ENCODE data around the gene SCRG1. TPM values are rescaled to one million over a fixed set of nuclear protein-coding genes. Genes with fewer than 3 reads are reported as not detected.
A peak's percentile ranks its signal among the peaks of the same experiment; 100 is the strongest.

The SCRG1 gene
- total and polyA plus RNA-seq, 9 donors = 1.4 to 9.9 (median 3.3) TPM

DNA sequence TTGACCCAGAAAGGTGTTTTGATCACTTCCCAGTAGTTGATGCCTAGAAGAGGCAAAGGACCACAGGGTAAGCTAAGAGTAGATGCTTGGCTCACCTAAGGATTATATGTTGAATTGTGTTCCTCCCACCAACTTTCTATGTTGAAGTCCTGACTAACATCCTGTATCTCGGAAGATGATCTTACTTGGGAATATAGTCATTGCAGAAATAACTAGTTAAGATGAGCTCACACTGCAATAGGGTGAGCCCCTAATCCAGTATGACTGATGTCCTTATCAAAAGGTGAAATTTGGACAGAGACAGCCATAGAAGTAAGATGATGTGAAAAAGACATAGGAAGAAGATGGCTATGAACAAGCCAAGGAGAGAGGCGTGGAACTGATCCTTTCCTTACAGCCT lies 61.5 kb downstream of the SCRG1 start:
- no peaks in the 10 kb centered on the region for H3K27me3 ChIP-seq (ENCODE audit: control insufficient read depth, insufficient read depth, low read length)
- no CpG with 5 or more reads among the region's 2 CpGs for WGBS (ENCODE audit: insufficient coverage)
- peaks cover 11% of the 10 kb centered on the region for H3K4me1 ChIP-seq (ENCODE audit: control insufficient read depth, insufficient read depth, low read length)
- H3K4me3 ChIP-seq (ENCODE audit: low read length) = no peak overlapping the region
- H3K9me3 ChIP-seq (replicated peaks; ENCODE audit: control insufficient read depth, low read depth, low read length) = no peaks in the 10 kb centered on the region
- no peak for DNase-seq
- H3K27ac ChIP-seq (ENCODE audit: low read length) = no peak overlapping the region
- peaks cover 3% of the 10 kb centered on the region for H3K36me3 ChIP-seq (ENCODE audit: control insufficient read depth, insufficient read depth, low read length)

GRCh38 chr4:173334891-173335752 lies 63.8 kb downstream of the SCRG1 start:
- Histone ChIP-seq H3K4me3 (ENCODE audit: low read length) (peak overlapping the region; percentile 98), H3K9me3 (replicated peaks; ENCODE audit: control insufficient read depth, low read depth, low read length) (no peaks in the 10 kb centered on the region), H3K36me3 (ENCODE audit: control insufficient read depth, insufficient read depth, low read length) (peaks cover 8% of the 10 kb centered on the region), H3K27me3 (ENCODE audit: control insufficient read depth, insufficient read depth, low read length) (no peaks in the 10 kb centered on the region), H3K4me1 (ENCODE audit: control insufficient read depth, insufficient read depth, low read length) (peaks cover 11% of the 10 kb centered on the region), H3K27ac (ENCODE audit: low read length) (peak overlapping the region; percentile 87)
- 0% methylated on average over 18 of the region's 52 CpGs for WGBS (ENCODE audit: insufficient coverage)
- DNase-seq = peak; percentile 88

Other genes with a start within 250 kb of the SCRG1 start
- gene GALNT7, start 230.3 kb downstream of the SCRG1 start, total RNA-seq = 20.2 TPM
- gene GALNT7, start 230.3 kb downstream of the SCRG1 start, polyA plus RNA-seq (ENCODE audit: insufficient read depth in 1 of 8, insufficient read length in 8 of 8, low replicate concordance in 1 of 8) = 10 to 100 TPM; 21.1 to 30.7 (median 25.5) TPM
- gene HMGB2, start 64.8 kb downstream of the SCRG1 start, total RNA-seq = 104 TPM
- gene HMGB2, start 64.8 kb downstream of the SCRG1 start, polyA plus RNA-seq (ENCODE audit: insufficient read depth in 1 of 8, insufficient read length in 8 of 8, low replicate concordance in 1 of 8) = 100 to 1,000 TPM; 135 to 243 (median 203) TPM
- 12.1 TPM for gene SAP30, start 28.2 kb downstream of the SCRG1 start, total RNA-seq
- gene SAP30, start 28.2 kb downstream of the SCRG1 start, polyA plus RNA-seq (ENCODE audit: insufficient read depth in 1 of 8, insufficient read length in 8 of 8, low replicate concordance in 1 of 8) = 10 to 100 TPM in 6 of 8 donors, 1 to 10 TPM in 2; 8.7 to 13.0 (median 11.6) TPM
- 1.7 TPM for gene HAND2, start 131.1 kb upstream of the SCRG1 start, total RNA-seq
- gene HAND2, start 131.1 kb upstream of the SCRG1 start, polyA plus RNA-seq (ENCODE audit: insufficient read depth in 1 of 8, insufficient read length in 8 of 8, low replicate concordance in 1 of 8) = 1 to 10 TPM in 3 of 8 donors, under 1 TPM in 5; 0.14 to 9.2 (median 0.60) TPM